Right lobe of liver (tissue), 4 donors: Measurements from ENCODE around the gene HSF2BP.

Experiments used
- CTCF ChIP-seq, 4 donors: fragments of 200-600 bp in 3 of 4; fragments of 450-650 bp in 1 of 4; IDR thresholded peaks; one replicate each; pipeline versions ENCODE4 v1.5.1 to v1.8.0; 2016 to 2022; ENCODE audit warnings: antibody characterized with exemption in 4 of 4, mild to moderate bottlenecking in 2 of 4
- POLR2A ChIP-seq: fragments of 450-650 bp; IDR thresholded peaks from one replicate; pipeline ENCODE4 v1.6.1; 2017; ENCODE audit warnings: antibody characterized with exemption, mild to moderate bottlenecking
- donor health status: DM: no; HTN: no; CAD: no.
- donor health status: DM: no; HTN: no; CAD: no.
- donor health status: DM: no; HTN: yes; CAD: no.

GRCh38 chr21:43653626-43654025, 5.7 kb downstream of the HSF2BP start:
- TF ChIP-seq CTCF (IDR thresholded peaks at IDR 0.05), result no peak
- no peak for TF ChIP-seq POLR2A
